ENCODE measurements around the gene HOXA2. TPM values are rescaled to one million over a fixed set of nuclear protein-coding genes. Genes with fewer than 3 reads are reported as not detected.
A peak's percentile ranks its signal among the peaks of the same experiment; 100 is the strongest.

Gene HOXA2
- total RNA-seq, 1 experiment from 2014 or later = 3.2 TPM

DNA sequence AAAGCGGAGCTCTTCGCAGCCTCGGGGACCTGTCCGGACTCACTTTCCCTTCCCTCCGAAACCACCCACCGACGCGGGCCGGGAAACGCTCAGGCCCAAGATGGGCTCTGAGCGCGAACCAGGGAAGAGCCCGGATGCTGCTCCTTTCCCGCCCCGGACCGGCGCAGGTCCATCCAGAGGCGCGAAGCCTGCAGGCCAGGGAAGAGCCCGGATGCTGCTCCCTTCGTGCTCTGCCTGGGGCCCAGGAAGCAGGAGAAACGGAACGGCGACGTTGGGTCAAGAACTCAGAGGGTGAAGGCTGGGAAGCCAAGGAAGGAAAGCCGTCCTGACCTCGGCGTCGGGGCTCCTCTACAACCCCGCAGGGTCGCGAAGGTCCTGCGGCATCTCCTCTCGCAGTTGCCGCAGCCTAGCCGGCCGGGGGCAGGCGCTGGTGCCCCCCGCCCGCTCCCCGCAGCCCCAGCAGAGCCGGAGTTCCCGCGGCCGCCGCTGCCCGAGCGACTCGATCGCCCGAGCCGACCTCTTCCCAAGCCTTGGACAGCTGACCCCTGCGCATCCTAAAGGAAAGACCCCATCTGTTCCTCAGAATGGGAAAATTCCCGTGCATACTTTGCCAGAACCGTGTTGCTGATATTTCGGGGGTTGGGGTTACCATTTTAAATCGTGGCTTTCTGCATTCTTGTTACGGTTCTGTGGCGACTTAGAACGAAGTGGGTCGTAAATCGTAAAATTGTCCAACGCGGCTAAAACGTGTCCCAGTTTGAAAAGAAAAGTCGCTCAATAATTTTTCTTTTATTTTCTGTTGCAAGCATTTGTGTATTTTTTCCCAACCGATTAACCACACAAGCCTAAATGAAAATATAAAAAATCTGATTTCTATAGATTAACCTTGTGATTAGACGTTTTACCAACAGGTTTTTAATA is 14.2 kb downstream of the HOXA2 start:
- Mint-ChIP-seq H3K9me3 (ENCODE audit: low read depth, unreplicated experiment) (no peaks in the 10 kb centered on the region), H3K36me3 (ENCODE audit: insufficient read depth, unreplicated experiment) (no peaks in the 10 kb centered on the region), H3K4me3 (ENCODE audit: low read depth, unreplicated experiment) (no peak overlapping the region), H3K27me3 (ENCODE audit: unreplicated experiment) (no peaks in the 10 kb centered on the region), H3K4me1 (ENCODE audit: low read depth, unreplicated experiment) (peaks cover 18% of the 10 kb centered on the region), H3K27ac (ENCODE audit: unreplicated experiment) (no peak overlapping the region)
- CTCF ChIA-PET = interaction anchor here (0.5 kb wide), 1 partner anchor 9 kb away, joined by 4 read pairs; no protein-coding TSS in a partner anchor
- DNase-seq = no peak
- intact Hi-C loops (cut with micrococcal nuclease; ENCODE audit: unreplicated experiment) = no loop called here
- TF ChIP-seq, protein P1, sequence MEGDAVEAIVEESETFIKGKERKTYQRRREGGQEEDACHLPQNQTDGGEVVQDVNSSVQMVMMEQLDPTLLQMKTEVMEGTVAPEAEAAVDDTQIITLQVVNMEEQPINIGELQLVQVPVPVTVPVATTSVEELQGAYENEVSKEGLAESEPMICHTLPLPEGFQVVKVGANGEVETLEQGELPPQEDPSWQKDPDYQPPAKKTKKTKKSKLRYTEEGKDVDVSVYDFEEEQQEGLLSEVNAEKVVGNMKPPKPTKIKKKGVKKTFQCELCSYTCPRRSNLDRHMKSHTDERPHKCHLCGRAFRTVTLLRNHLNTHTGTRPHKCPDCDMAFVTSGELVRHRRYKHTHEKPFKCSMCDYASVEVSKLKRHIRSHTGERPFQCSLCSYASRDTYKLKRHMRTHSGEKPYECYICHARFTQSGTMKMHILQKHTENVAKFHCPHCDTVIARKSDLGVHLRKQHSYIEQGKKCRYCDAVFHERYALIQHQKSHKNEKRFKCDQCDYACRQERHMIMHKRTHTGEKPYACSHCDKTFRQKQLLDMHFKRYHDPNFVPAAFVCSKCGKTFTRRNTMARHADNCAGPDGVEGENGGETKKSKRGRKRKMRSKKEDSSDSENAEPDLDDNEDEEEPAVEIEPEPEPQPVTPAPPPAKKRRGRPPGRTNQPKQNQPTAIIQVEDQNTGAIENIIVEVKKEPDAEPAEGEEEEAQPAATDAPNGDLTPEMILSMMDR (IDR thresholded peaks at IDR 0.05; ENCODE audit: unreplicated experiment) = no peak
- BruUV-seq (replicated peaks) = no TSS peak

DNA sequence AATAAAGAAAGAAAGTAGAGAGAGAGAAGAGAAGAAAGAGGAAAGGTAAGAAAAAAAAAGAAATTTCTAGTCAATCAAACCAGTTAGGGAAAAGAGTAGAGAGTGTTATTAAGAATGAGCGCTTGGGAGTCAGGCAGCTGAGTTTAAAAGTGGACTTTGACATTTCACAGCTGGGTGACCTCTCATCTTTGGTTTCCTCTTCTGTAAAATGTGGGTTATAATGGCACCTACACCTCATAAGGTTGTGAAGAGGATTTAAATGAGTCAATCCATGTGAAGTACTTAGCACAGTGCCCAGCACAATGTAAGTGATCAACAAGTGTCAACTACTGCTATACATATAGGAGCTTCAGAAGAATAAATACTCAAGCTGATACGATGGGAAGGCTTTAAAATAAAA is 18.8 kb downstream of the HOXA2 start:
- Mint-ChIP-seq H3K27ac (ENCODE audit: unreplicated experiment) (no peak overlapping the region), H3K27me3 (ENCODE audit: unreplicated experiment) (no peaks in the 10 kb centered on the region), H3K4me3 (ENCODE audit: low read depth, unreplicated experiment) (no peak overlapping the region), H3K36me3 (ENCODE audit: insufficient read depth, unreplicated experiment) (no peaks in the 10 kb centered on the region), H3K4me1 (ENCODE audit: low read depth, unreplicated experiment) (peaks cover 47% of the 10 kb centered on the region), H3K9me3 (ENCODE audit: low read depth, unreplicated experiment) (no peaks in the 10 kb centered on the region)
- TF ChIP-seq, protein P1 (IDR thresholded peaks at IDR 0.05; ENCODE audit: unreplicated experiment) = no peak
- intact Hi-C loops (cut with micrococcal nuclease; ENCODE audit: unreplicated experiment) = no loop called here
- DNase-seq = no peak
- CTCF ChIA-PET = interaction anchor here (0.5 to 0.8 kb wide), 4 partner anchors 17 to 831 kb away, joined by 3 read pairs; no protein-coding TSS in a partner anchor
- BruUV-seq (replicated peaks) = no TSS peak

DNA sequence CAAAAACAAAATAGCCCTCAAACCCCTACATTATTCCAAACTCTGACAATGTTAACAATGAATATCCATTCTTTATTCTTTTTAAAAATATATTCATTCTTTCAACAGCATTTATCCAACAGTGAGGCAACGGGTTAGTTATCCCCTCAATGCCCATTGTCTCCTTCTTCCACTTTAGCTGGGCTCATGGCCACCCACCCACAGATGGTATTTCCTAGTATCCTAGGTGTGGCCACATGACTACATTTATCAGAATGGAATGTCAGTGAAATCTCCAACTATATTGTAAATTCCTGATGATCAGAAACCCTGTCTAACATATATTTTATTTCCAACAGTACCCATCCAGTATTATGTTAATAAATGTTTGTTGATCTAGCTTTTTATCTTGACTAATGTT is 20.3 kb downstream of the HOXA2 start:
- CTCF ChIA-PET = interaction anchor here (0.6 to 0.7 kb wide), 2 partner anchors 67 to 223 kb away, joined by 3 to 4 read pairs; no protein-coding TSS in a partner anchor
- intact Hi-C loops (cut with micrococcal nuclease; ENCODE audit: unreplicated experiment) = no loop called here
- DNase-seq = no peak
- no peak overlapping the region for H3K4me3 Mint-ChIP-seq (ENCODE audit: low read depth, unreplicated experiment)
- peak overlapping the region; percentile 60 for H3K27ac Mint-ChIP-seq (ENCODE audit: unreplicated experiment)
- no peaks in the 10 kb centered on the region for H3K36me3 Mint-ChIP-seq (ENCODE audit: insufficient read depth, unreplicated experiment)
- no TSS peak for BruUV-seq (replicated peaks)
- peaks cover 47% of the 10 kb centered on the region for H3K4me1 Mint-ChIP-seq (ENCODE audit: low read depth, unreplicated experiment)
- no peaks in the 10 kb centered on the region for H3K9me3 Mint-ChIP-seq (ENCODE audit: low read depth, unreplicated experiment)
- TF ChIP-seq, protein P1 (IDR thresholded peaks at IDR 0.05; ENCODE audit: unreplicated experiment) = no peak
- H3K27me3 Mint-ChIP-seq (ENCODE audit: unreplicated experiment) = no peaks in the 10 kb centered on the region

DNA sequence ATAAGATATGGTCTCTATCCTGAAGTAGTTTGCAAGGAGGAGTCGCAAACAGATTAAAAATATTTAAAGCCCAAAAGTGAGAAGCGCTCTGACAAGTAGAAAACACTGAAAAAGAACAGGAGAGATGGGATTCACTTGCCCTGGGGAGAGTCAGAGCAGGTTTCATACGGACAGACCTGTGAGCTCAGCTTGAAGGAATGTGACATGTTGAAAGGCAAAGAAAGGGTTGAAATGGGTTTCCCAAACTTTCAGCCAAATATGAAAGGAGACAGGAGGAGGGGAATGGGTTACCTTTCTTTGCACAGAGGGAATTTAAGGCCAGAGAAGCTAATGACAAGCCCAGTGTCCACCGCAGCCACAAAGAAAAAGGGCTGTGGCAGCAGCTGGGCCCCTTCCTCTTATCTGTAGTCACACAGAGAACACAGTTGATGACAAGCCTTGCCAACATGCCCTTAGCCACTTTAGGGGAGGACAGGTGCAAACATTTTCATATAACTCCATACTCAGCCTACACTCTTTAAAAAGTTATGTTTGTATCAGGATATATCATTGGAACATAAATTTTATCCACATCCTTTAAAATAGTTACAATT is 21.5 kb downstream of the HOXA2 start:
- Mint-ChIP-seq H3K4me1 (ENCODE audit: low read depth, unreplicated experiment) (peaks cover 47% of the 10 kb centered on the region), H3K9me3 (ENCODE audit: low read depth, unreplicated experiment) (no peaks in the 10 kb centered on the region), H3K27me3 (ENCODE audit: unreplicated experiment) (no peaks in the 10 kb centered on the region), H3K4me3 (ENCODE audit: low read depth, unreplicated experiment) (no peak overlapping the region), H3K36me3 (ENCODE audit: insufficient read depth, unreplicated experiment) (no peaks in the 10 kb centered on the region), H3K27ac (ENCODE audit: unreplicated experiment) (no peak overlapping the region)
- TF ChIP-seq, protein P1 (IDR thresholded peaks at IDR 0.05; ENCODE audit: unreplicated experiment) = no peak
- CTCF ChIA-PET = interaction anchor here (0.6 to 1.0 kb wide), 3 partner anchors 16 to 163 kb away, joined by 3 to 5 read pairs (median 3); no protein-coding TSS in a partner anchor
- BruUV-seq (replicated peaks) = no TSS peak
- peak; percentile 33 for DNase-seq
- intact Hi-C loops (cut with micrococcal nuclease; ENCODE audit: unreplicated experiment) = no loop called here

Data from Calu3 (cell line).